Measurements from ENCODE around the gene ASCL5.

The ASCL5 gene

GRCh38 chr1:201089596-201089995 is 37.4 kb downstream of the ASCL5 start:
- no peak for DNase-seq (ENCODE audit: insufficient read length)
- TF ChIP-seq TAF1 (IDR thresholded peaks at IDR 0.05; ENCODE audit: borderline replicate concordance, low read depth, low read length) (no peak), POLR2A (IDR thresholded peaks at IDR 0.05; ENCODE audit: low read depth, low read length) (no peak)
- no peak for FAIRE-seq

GRCh38 chr1:201088901-201089525 is 38.0 kb downstream of the ASCL5 start:
- TF ChIP-seq TAF1 (IDR thresholded peaks at IDR 0.05; ENCODE audit: borderline replicate concordance, low read depth, low read length) (no peak), POLR2A (IDR thresholded peaks at IDR 0.05; ENCODE audit: low read depth, low read length) (no peak), POLR2AphosphoS5 (IDR thresholded peaks at IDR 0.05; ENCODE audit: low read depth, low read length) (no peak)
- DNase-seq (ENCODE audit: insufficient read length) (no peak), FAIRE-seq (no peak)

GRCh38 chr1:201088395-201088794 is 38.6 kb downstream of the ASCL5 start:
- FAIRE-seq (no peak), DNase-seq (ENCODE audit: insufficient read length) (no peak)
- no peak for TF ChIP-seq TAF1 (IDR thresholded peaks at IDR 0.05; ENCODE audit: borderline replicate concordance, low read depth, low read length)
- no peak for TF ChIP-seq POLR2AphosphoS5 (IDR thresholded peaks at IDR 0.05; ENCODE audit: low read depth, low read length)
- no peak for TF ChIP-seq POLR2A (IDR thresholded peaks at IDR 0.05; ENCODE audit: low read depth, low read length)

- no peak for FAIRE-seq
- TF ChIP-seq TAF1 (IDR thresholded peaks at IDR 0.05; ENCODE audit: borderline replicate concordance, low read depth, low read length): no peak
- TF ChIP-seq POLR2AphosphoS5 (IDR thresholded peaks at IDR 0.05; ENCODE audit: low read depth, low read length): no peak
- no peak for TF ChIP-seq POLR2A (IDR thresholded peaks at IDR 0.05; ENCODE audit: low read depth, low read length)
- DNase-seq (ENCODE audit: insufficient read length): peak; percentile 50
These were observed 40.9 kb downstream of the ASCL5 start for GRCh38 chr1:201085902-201086735.

- no peak for FAIRE-seq
- no peak for DNase-seq (ENCODE audit: insufficient read length)
- TF ChIP-seq POLR2A (IDR thresholded peaks at IDR 0.05; ENCODE audit: low read depth, low read length): no peak
- no peak for TF ChIP-seq TAF1 (IDR thresholded peaks at IDR 0.05; ENCODE audit: borderline replicate concordance, low read depth, low read length)
- no peak for TF ChIP-seq POLR2AphosphoS5 (IDR thresholded peaks at IDR 0.05; ENCODE audit: low read depth, low read length)
These were observed 42.7 kb downstream of the ASCL5 start for GRCh38 chr1:201084295-201084694.

- DNase-seq (ENCODE audit: insufficient read length) (no peak), FAIRE-seq (no peak)
- TF ChIP-seq TAF1 (IDR thresholded peaks at IDR 0.05; ENCODE audit: borderline replicate concordance, low read depth, low read length) (no peak), POLR2A (IDR thresholded peaks at IDR 0.05; ENCODE audit: low read depth, low read length) (no peak), POLR2AphosphoS5 (IDR thresholded peaks at IDR 0.05; ENCODE audit: low read depth, low read length) (no peak)
These were observed 43.2 kb downstream of the ASCL5 start for GRCh38 chr1:201083741-201084140.

- FAIRE-seq: no peak
- DNase-seq (ENCODE audit: insufficient read length): no peak
- TF ChIP-seq POLR2A (IDR thresholded peaks at IDR 0.05; ENCODE audit: low read depth, low read length): no peak
- no peak for TF ChIP-seq POLR2AphosphoS5 (IDR thresholded peaks at IDR 0.05; ENCODE audit: low read depth, low read length)
- no peak for TF ChIP-seq TAF1 (IDR thresholded peaks at IDR 0.05; ENCODE audit: borderline replicate concordance, low read depth, low read length)
These were observed 46.8 kb downstream of the ASCL5 start for GRCh38 chr1:201080135-201080534.

GRCh38 chr1:201077736-201078135 is 49.2 kb downstream of the ASCL5 start:
- TF ChIP-seq TAF1 (IDR thresholded peaks at IDR 0.05; ENCODE audit: borderline replicate concordance, low read depth, low read length): no peak
- TF ChIP-seq POLR2A (IDR thresholded peaks at IDR 0.05; ENCODE audit: low read depth, low read length): no peak
- no peak for TF ChIP-seq POLR2AphosphoS5 (IDR thresholded peaks at IDR 0.05; ENCODE audit: low read depth, low read length)
- DNase-seq (ENCODE audit: insufficient read length) (no peak), FAIRE-seq (no peak)

GRCh38 chr1:201077116-201077515 is 49.9 kb downstream of the ASCL5 start:
- TF ChIP-seq POLR2AphosphoS5 (IDR thresholded peaks at IDR 0.05; ENCODE audit: low read depth, low read length) (no peak), POLR2A (IDR thresholded peaks at IDR 0.05; ENCODE audit: low read depth, low read length) (no peak), TAF1 (IDR thresholded peaks at IDR 0.05; ENCODE audit: borderline replicate concordance, low read depth, low read length) (no peak)
- FAIRE-seq (no peak), DNase-seq (ENCODE audit: insufficient read length) (no peak)

GRCh38 chr1:201076092-201076491 is 50.9 kb downstream of the ASCL5 start:
- DNase-seq (ENCODE audit: insufficient read length) (no peak), FAIRE-seq (no peak)
- TF ChIP-seq POLR2AphosphoS5 (IDR thresholded peaks at IDR 0.05; ENCODE audit: low read depth, low read length) (no peak), POLR2A (IDR thresholded peaks at IDR 0.05; ENCODE audit: low read depth, low read length) (no peak), TAF1 (IDR thresholded peaks at IDR 0.05; ENCODE audit: borderline replicate concordance, low read depth, low read length) (no peak)

GRCh38 chr1:201074018-201074417 is 53.0 kb downstream of the ASCL5 start:
- TF ChIP-seq POLR2AphosphoS5 (IDR thresholded peaks at IDR 0.05; ENCODE audit: low read depth, low read length) (no peak), TAF1 (IDR thresholded peaks at IDR 0.05; ENCODE audit: borderline replicate concordance, low read depth, low read length) (no peak), POLR2A (IDR thresholded peaks at IDR 0.05; ENCODE audit: low read depth, low read length) (no peak)
- no peak for FAIRE-seq
- DNase-seq (ENCODE audit: insufficient read length): no peak

- DNase-seq (ENCODE audit: insufficient read length) (no peak), FAIRE-seq (no peak)
- TF ChIP-seq TAF1 (IDR thresholded peaks at IDR 0.05; ENCODE audit: borderline replicate concordance, low read depth, low read length) (no peak), POLR2A (IDR thresholded peaks at IDR 0.05; ENCODE audit: low read depth, low read length) (no peak), POLR2AphosphoS5 (IDR thresholded peaks at IDR 0.05; ENCODE audit: low read depth, low read length) (no peak)
These were observed 54.1 kb downstream of the ASCL5 start for GRCh38 chr1:201072922-201073321.
